ENCODE results near the gene OSCP1.

- TF ChIP-seq YY1 (IDR thresholded peaks at IDR 0.05; ENCODE audit: insufficient read depth, insufficient read length) (no peak), ZNF274 (IDR thresholded peaks at IDR 0.05; ENCODE audit: low read depth, low read length) (no peak), SUZ12 (IDR thresholded peaks at IDR 0.05; ENCODE audit: extremely low read depth, insufficient read depth, insufficient read length) (no peak)
These were observed 59.0 kb downstream of the OSCP1 start for GRCh38 chr1:36391271-36391670.

All from NT2/D1 (cell line).